GM19351 (cell line): ENCODE results near the gene PRR7.

ENCODE experiments used
- ATAC-seq: cut with Tn5 transposase; IDR thresholded peaks from one replicate; pipeline ENCODE4 v1.9.1; 2021; ENCODE audit warnings: mild to moderate bottlenecking, moderate library complexity; ENCODE audit not compliant: unreplicated experiment

The PRR7 gene

GRCh38 chr5:177421062-177421798 lies 25.4 kb upstream of the PRR7 start:
- ATAC-seq, result no peak

- ATAC-seq, result no peak
Measured at GRCh38 chr5:177423671-177424070, 22.9 kb upstream of the PRR7 start.

DNA sequence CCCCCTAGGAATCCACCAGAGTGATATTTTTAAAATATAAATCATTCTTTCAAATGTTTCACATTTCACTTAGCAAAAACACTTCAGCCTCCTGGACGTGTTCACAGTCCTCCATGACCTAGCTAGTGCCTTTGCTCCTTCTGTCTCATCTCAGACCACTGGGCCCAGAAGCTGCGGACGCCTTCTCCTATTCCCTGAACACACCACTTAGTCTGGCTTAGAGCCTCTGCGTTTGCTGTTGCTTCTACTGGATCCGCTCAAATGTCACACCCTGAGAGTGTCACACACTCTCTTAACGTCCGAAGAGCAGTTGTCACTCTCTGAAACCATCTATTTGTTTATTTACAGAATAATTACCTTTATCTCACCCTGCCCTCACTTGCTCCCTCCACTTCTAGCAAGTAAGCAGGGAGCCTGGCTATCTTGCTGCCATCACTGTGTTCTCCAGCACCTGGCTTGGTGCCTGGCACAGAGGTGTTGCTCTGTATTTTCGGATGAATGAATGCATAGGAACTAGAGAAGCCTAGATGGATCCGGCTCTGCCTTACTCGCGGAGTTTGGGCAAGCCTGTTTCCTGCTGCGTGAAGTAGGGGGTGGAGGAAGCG lies 21.3 kb upstream of the PRR7 start:
- no peak for ATAC-seq

DNA sequence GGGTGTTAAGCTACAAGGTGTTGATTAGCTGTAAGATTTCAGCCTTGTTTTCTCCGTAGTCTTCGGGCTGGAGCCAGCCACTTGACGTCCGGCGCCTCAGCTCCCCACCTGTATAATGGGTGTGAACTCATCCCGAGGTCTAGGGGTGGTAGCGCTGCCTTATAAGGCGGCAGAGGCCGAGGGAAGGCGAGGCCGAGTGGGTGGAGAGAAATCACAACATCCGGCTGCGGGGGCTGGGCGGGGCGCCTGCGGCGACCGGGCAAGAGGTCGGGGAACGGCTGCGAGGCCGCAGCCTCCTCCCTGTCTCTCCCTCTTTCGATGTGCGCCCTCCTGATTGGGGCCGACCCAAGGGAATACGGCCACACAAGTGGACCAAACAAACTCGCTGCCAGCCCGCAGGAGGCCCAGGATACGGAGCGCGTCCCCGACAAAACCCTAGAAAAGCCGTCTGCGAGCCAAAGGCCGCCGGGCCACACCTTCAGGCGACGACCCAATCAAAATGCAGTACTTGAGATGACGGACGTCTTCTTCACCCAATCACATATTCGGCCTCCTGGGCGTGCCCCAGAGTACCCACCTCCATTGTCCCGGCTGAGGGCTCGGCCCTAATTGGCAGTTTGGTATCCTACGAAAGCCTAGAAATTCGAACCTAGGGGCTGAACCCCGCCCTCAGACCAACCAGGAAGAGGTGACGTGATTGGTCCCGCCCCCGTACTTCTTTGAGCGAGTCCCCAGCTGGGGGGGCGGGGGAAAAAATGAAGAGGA lies 20.6 kb upstream of the PRR7 start:
- ATAC-seq, result peak; percentile 72

DNA sequence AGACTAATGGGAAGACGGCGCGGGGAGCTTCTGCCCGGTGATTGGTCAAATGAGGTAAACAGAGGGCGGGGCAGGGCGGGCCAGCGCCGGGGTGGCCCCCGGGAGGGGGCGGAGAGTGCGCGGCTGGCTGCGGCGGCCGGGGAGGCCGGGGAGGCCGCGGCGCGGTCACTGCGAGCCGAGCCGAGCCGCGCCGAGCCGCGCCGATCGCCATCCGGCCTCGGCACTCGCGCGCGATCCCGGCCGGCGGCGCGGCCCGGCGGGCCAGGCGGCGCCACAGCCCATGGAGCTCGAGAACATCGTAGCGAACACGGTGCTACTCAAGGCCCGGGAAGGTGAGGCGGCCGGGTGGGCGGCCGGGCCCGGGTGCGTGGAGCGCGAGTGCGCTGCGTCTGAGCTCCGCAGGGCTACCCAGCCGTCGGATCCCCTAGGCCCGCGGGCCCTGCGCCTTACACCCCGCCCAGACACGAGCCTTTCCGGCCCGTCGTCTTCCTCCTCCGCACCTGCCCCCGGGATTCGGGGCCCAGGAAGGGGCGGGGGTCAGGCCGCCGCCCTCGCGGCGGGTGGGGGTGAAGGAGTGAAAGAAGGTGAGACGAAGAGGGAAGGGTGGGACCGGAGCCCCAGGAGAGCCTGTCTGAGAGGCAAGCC lies 19.9 kb upstream of the PRR7 start, which contains the start of gene GRK6:
TSS of gene GRK6 (plus strand) at position 111 of the 645 bp plus-strand sequence. CDS start at position 281, 170 bp downstream.
- ATAC-seq, result peak; percentile 2

DNA sequence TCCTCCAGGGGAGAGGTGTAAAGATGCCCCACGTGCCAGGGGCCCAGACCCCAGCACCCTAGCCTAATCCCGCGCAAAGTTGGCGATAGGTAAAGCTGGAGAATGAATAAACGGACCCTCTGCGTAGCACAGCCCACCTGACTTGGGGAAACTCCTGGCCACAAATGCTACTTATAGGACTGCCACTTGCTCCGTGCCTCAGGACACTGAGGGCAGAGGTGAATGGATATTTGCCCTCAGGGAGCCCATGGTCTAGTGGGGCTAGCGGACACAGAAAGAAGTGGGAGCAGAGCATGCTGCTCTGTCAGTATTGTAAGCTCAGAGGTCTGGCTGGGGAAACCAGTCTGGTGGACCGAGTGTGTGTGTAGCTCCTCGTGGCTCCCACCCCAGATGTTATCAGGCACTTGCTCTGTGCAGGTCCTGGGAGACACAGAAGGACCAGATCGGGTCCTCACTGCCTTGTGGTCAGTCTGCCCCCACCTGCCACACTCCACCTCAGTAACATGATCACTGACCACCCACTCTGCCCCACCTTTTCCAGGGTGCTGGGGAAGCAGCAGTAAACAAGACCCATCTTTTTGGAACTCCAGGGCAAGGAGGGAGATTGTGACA lies 19.3 kb upstream of the PRR7 start:
- no peak for ATAC-seq

DNA sequence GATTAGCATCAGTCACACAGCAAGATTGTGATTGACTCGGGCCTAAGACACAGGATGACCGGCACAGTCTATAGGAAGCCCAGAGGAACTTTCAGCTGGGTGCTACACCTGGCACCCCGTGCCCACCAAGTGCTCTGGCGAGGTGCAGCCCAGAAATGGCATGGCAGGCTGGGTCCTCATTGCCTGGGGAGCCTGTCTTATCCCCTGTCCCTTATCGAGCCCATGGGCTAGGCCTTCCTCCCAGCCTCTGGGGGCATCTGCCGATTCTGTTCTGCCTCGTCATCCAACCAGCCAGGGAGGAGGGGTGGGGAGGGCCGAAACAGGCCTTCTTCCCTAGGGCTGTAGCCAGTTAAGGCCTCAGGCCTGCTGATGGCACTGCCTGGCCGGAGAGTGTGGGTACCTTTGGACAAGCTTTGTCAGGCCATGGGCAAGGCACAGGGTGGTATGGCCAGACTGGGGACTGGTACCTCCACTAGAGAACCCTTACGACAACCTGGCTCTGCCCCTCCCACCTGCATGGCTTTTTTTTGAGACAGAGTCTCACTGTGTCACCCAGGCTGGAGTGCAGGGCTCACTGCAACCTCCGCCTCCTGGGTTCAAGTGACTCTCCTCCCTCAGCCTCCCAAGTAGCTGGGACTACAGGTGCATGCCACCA lies 18.6 kb upstream of the PRR7 start:
- no peak for ATAC-seq

DNA sequence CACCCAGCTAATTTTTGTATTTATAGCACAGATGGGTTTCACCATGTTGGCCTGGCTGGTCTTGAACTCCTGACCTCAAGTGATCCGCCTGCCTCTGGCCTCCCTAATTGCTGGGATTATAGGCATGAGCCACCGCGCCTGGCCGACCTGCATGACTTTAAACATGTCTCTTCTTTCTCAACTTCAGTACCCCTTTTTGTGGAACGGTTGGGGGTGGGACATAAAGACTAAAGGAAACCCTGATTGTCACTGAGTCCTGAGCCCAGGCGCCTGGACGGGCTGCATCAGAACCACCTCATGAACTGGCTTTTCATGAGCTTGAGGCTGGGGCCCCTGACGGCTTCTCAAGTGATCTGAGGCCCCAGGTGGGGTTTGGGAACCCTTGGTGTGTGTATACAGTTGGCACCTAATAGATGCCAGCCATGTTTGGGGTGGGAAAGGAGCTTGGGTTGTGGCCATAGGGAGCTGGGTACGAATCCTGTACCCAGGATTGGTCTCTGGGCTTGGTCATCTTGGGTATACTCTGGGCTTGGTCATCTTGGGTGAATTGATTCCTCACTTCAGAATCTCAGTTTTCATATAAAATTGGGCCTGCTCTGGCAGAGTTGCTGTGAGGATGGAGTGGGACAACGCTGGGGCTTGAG lies 17.9 kb upstream of the PRR7 start:
- ATAC-seq, result no peak

- ATAC-seq, result no peak
Measured at GRCh38 chr5:177429248-177430040, 17.2 kb upstream of the PRR7 start.

- no peak for ATAC-seq
Measured at GRCh38 chr5:177430140-177430951, 16.3 kb upstream of the PRR7 start.

DNA sequence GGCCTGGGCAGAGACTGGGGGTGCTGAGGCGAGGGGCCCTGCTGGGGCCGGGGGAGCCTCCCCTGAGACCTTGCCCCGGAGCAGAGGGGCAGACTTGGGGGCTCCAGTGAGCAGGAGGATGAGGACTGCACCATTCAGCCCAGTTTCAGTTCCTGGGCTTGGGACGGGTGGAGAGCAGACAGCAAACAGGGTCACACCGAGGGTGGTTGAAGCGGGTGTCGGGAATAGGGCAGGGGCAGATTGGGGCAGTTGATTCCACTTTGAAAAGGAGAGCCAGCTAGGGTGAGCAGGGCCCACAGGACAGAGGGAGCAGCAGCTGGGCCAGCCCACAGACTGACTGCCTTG lies 15.7 kb upstream of the PRR7 start:
- no peak for ATAC-seq

- ATAC-seq, result peak; percentile 44
Measured at GRCh38 chr5:177431317-177432142, 15.1 kb upstream of the PRR7 start.

DNA sequence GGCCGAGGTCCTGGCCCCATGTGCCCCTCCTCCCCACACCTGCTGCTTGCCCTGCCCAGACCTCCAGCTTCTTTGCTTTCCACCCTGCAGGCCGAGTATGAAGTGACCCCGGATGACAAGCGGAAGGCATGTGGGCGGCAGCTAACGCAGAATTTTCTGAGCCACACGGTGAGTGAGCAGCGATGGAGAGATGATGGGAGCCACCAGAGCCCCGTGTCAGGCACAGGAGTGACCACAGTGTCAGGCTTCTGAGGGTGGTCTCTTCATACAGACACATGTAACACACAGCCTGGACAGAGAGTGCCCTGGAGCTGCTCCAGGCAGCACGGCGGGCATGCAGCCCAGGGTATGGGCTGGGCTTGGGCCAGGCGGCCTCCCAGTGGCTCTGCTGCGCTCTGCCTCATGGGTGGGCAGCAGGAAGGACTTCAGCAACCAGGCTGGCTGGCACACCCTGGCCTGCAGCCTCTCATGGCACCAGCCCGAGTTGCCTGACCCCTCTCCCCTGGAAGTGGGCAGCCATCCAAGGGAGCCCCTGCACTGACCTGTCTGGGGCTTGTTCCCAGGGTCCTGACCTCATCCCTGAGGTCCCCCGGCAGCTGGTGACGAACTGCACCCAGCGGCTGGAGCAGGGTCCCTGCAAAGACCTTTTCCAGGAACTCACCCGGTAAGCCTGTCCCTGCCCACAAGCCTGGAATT lies 14.3 kb upstream of the PRR7 start:
- peak; percentile 8 for ATAC-seq

DNA sequence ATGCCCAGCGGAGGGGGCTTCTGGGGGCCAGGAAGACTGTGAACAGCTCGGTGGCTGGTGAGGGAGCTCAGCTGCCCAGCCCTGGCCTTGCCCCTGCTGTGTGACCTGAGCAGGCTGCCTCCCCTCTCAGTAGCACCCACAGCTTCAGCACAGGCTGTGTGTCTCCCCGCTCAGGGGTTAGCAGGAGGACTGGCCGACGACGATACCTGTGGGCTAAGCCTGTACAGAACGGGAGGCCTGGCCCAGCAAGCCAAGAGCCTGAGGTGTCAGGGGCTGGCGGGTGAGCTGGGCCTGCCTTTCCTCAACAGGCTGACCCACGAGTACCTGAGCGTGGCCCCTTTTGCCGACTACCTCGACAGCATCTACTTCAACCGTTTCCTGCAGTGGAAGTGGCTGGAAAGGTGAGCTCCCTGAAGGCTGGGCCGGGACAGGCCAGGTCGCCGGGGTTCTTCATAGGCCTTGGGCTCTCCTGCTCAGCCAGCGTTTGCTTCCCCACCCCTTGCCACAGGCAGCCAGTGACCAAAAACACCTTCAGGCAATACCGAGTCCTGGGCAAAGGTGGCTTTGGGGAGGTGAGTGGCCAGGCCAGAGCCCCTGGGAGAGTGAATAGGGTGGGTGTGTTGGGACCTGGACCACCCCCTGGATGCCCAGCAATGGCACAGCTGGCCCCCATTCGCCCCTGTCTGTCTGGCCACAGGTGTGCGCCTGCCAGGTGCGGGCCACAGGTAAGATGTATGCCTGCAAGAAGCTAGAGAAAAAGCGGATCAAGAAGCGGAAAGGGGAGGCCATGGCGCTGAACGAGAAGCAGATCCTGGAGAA lies 13.6 kb upstream of the PRR7 start:
- no peak for ATAC-seq

GRCh38 chr5:177433658-177434217 lies 12.9 kb upstream of the PRR7 start:
- no peak for ATAC-seq

DNA sequence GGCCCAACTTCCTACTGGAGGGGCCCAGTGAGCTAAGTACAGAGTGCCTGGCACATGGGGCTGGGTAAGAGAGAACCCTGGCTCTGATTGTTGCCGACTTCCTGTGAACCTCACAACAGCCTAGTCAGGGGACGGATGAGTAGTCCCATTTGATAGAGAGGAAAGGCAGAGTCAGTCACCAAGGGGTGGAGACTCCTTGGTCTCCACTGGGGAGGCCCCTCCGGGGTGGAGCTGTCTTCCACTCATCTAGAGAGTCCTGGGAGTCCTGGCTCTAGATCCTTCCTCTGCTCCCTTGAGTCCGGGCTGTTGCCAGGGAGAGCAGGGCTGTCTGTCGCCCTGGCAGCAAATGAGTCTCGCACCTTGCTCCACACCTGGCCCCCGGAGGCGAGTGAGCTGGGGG lies 12.2 kb upstream of the PRR7 start:
- ATAC-seq, result no peak
